ENCODE results near the gene TMEM63B.

- TF ChIP-seq MAX (IDR thresholded peaks at IDR 0.05) (no peak), YY1 (IDR thresholded peaks at IDR 0.05; ENCODE audit: low read depth) (no peak), REST (IDR thresholded peaks at IDR 0.05; ENCODE audit: low read depth) (no peak), USF1 (IDR thresholded peaks at IDR 0.05) (no peak), TAF1 (IDR thresholded peaks at IDR 0.05; ENCODE audit: low read depth) (no peak), NFIC (IDR thresholded peaks at IDR 0.05) (no peak), EP300 (IDR thresholded peaks at IDR 0.05; ENCODE audit: borderline replicate concordance) (no peak), TCF12 (IDR thresholded peaks at IDR 0.05; ENCODE audit: low read depth) (no peak), RAD21 (IDR thresholded peaks at IDR 0.05; ENCODE audit: low read depth) (peak; percentile 99), CEBPB (IDR thresholded peaks at IDR 0.05) (no peak), FOXM1 (IDR thresholded peaks at IDR 0.05; ENCODE audit: borderline replicate concordance, low read depth) (no peak), TEAD4 (IDR thresholded peaks at IDR 0.05) (no peak)
Measured at GRCh38 chr6:44078827-44079671, 48.3 kb upstream of the TMEM63B start.
